GM23248 (cell line): ENCODE results near the gene INTS7. TPM values are rescaled to one million over a fixed set of nuclear protein-coding genes. Genes with fewer than 3 reads are reported as not detected.
A peak's percentile ranks its signal among the peaks of the same experiment; 100 is the strongest.

Experiments used
- DNase-seq: peaks from one replicate; pipeline ENCODE4 v3.0.0-alpha.2; 2015
- H2AFZ ChIP-seq: fragments of 200-600 bp; sonication (generic); 2 replicates; pipeline ENCODE4 v1.6.1; 2016; ENCODE audit warnings: antibody characterized with exemption
- H3F3A ChIP-seq: fragments of 200-600 bp; sonication (generic); 2 replicates; pipeline ENCODE4 v1.6.1; 2016; ENCODE audit warnings: mild to moderate bottlenecking, antibody characterized with exemption, mixed run types; ENCODE audit not compliant: insufficient read depth
- H3K27ac ChIP-seq: fragments of 200-600 bp; sonication (generic); 2 replicates; pipeline ENCODE4 v1.5.1; 2016; ENCODE audit warnings: mild to moderate bottlenecking
- H3K27me3 ChIP-seq: fragments of 200-600 bp; sonication (generic); replicated peaks from 2 replicates; pipeline ENCODE4 v1.6.1; 2016; ENCODE audit warnings: mild to moderate bottlenecking; ENCODE audit not compliant: insufficient read depth
- H3K36me3 ChIP-seq: fragments of 200-600 bp; sonication (generic); 2 replicates; pipeline ENCODE4 v1.6.1; 2016; ENCODE audit warnings: low read depth, mild to moderate bottlenecking
- H3K4me1 ChIP-seq: fragments of 200-600 bp; sonication (generic); 2 replicates; pipeline ENCODE4 v1.6.1; 2016; ENCODE audit warnings: mild to moderate bottlenecking; ENCODE audit not compliant: insufficient read depth
- H3K4me2 ChIP-seq: fragments of 200-600 bp; sonication (generic); one replicate; pipeline ENCODE4 v1.6.1; 2016; ENCODE audit warnings: mild to moderate bottlenecking; ENCODE audit not compliant: unreplicated experiment
- H3K4me3 ChIP-seq: fragments of 200-600 bp; sonication (generic); 2 replicates; pipeline ENCODE4 v1.5.1; 2016; ENCODE audit warnings: mild to moderate bottlenecking
- H3K79me2 ChIP-seq: fragments of 200-600 bp; sonication (generic); 2 replicates; pipeline ENCODE4 v1.6.1; 2016; ENCODE audit warnings: mild to moderate bottlenecking; ENCODE audit not compliant: insufficient read depth
- H3K9ac ChIP-seq: fragments of 200-600 bp; sonication (generic); 2 replicates; pipeline ENCODE4 v1.6.1; 2016; ENCODE audit warnings: mild to moderate bottlenecking
- H3K9me2 ChIP-seq: fragments of 200-600 bp; sonication (generic); 2 replicates; pipeline ENCODE4 v1.6.1; 2016; ENCODE audit warnings: mixed run types, mild to moderate bottlenecking, moderate library complexity; ENCODE audit not compliant: insufficient read depth
- H3K9me3 ChIP-seq: fragments of 200-600 bp; sonication (generic); one replicate; pipeline ENCODE4 v1.6.1; 2017; ENCODE audit warnings: low read depth
- H4K20me1 ChIP-seq: fragments of 200-600 bp; sonication (generic); 2 replicates; pipeline ENCODE4 v1.6.0; 2016; ENCODE audit not compliant: insufficient read depth
- EZH2 ChIP-seq: fragments of 200-600 bp; sonication (generic); IDR thresholded peaks from 2 replicates; pipeline ENCODE4 v1.6.1; 2018; ENCODE audit warnings: antibody characterized with exemption, mild to moderate bottlenecking; ENCODE audit not compliant: insufficient read depth, poor library complexity, severe bottlenecking
- EZH2phosphoT487 ChIP-seq: fragments of 200-600 bp; sonication (generic); IDR thresholded peaks from 2 replicates; pipeline ENCODE4 v1.6.1; 2018; ENCODE audit warnings: antibody characterized with exemption, moderate library complexity, mild to moderate bottlenecking, low read depth; ENCODE audit not compliant: insufficient read depth
- WGBS, 2 experiments: methylation state at CpG; one replicate each; pipeline ENCODE4 v1.1.6; 2015 to 2017; ENCODE audit warnings: low lambda C conversion rate in 2 of 2, low coverage in 1 of 2; ENCODE audit errors: missing lambda C conversion rate in 2 of 2; 5-methylcytosine and 5-hydroxymethylcytosine counted together
- in situ Hi-C: fragments of 300-500 bp; cut with MboI; formaldehyde crosslinking; loops from 2 replicates; pipeline ENCODE4 v1.15.0; 2020
- polyA plus RNA-seq: library from polyadenylated mRNA; unstranded; fragments of >200 nt; fragmentation: Nextera tagmentation; extraction: Ambion mirVana; gene quantifications from 2 replicates; pipeline ENCODE4 v1.2.1, GENCODE V29; 2016
- total RNA-seq: library from RNA; depleted of rRNA; stranded (reverse); fragments of >200 nt; shearing (Covaris generic); gene quantifications from 2 replicates; pipeline ENCODE4 v1.2.3, GENCODE V29; 2014

INTS7 gene
- total and polyA plus RNA-seq, 2 experiments from 2014 or later: 9.8 to 12.1 TPM

- H3K4me3 ChIP-seq: no peak overlapping the region
- no peak for DNase-seq
- H3K27me3 ChIP-seq: no peaks in the 10 kb centered on the region
- no peaks in the 10 kb centered on the region for H4K20me1 ChIP-seq
- TF ChIP-seq EZH2 (no peak), EZH2phosphoT487 (no peak)
- H3F3A ChIP-seq: peaks cover 12% of the 10 kb centered on the region; the same call in 1 of the 2 replicates
- H3K4me2 ChIP-seq: peak overlapping the region; percentile 26
- H3K9me2 ChIP-seq: no peaks in the 10 kb centered on the region
- no peak overlapping the region for H3K9ac ChIP-seq
- H2AFZ ChIP-seq: peak overlapping the region; percentile 65
- no peaks in the 10 kb centered on the region for H3K36me3 ChIP-seq
- H3K4me1 ChIP-seq: peaks cover 34% of the 10 kb centered on the region
- H3K27ac ChIP-seq: no peak overlapping the region
- in situ Hi-C loops: no loop called here
- WGBS, 2 experiments: 69% methylated on average over 5 of the region's 5 CpGs
- no peaks in the 10 kb centered on the region for H3K9me3 ChIP-seq
- peaks cover 75% of the 10 kb centered on the region for H3K79me2 ChIP-seq
Observed at GRCh38 chr1:212040629-212041412, 5.5 kb upstream of the INTS7 start.

GRCh38 chr1:212039622-212040021 is 4.3 kb upstream of the INTS7 start:
- Histone ChIP-seq H3K36me3 (no peaks in the 10 kb centered on the region), H3K4me1 (peaks cover 26% of the 10 kb centered on the region), H2AFZ (peak overlapping the region; percentile 92; the same call in 1 of the 2 replicates), H3K79me2 (peaks cover 75% of the 10 kb centered on the region), H3F3A (peaks cover 2% of the 10 kb centered on the region; the same call in 1 of the 2 replicates), H3K4me2 (no peak overlapping the region), H3K4me3 (no peak overlapping the region), H4K20me1 (no peaks in the 10 kb centered on the region), H3K9me3 (no peaks in the 10 kb centered on the region), H3K27me3 (no peaks in the 10 kb centered on the region), H3K9ac (no peak overlapping the region), H3K9me2 (no peaks in the 10 kb centered on the region), H3K27ac (no peak overlapping the region)
- TF ChIP-seq EZH2 (no peak), EZH2phosphoT487 (no peak)
- in situ Hi-C loops: no loop called here
- DNase-seq: no peak
- WGBS, 2 experiments: 94 to 98% methylated on average over 2 of the region's 2 CpGs

- Histone ChIP-seq H2AFZ (peak overlapping the region; percentile 92), H3K27me3 (no peaks in the 10 kb centered on the region), H3K4me3 (no peak overlapping the region), H3K9me2 (no peaks in the 10 kb centered on the region), H3K9me3 (no peaks in the 10 kb centered on the region), H3F3A (peaks cover 7% of the 10 kb centered on the region), H3K27ac (no peak overlapping the region), H3K4me2 (peak overlapping the region; percentile 23), H3K36me3 (no peaks in the 10 kb centered on the region), H4K20me1 (no peaks in the 10 kb centered on the region), H3K9ac (no peak overlapping the region), H3K79me2 (peaks cover 84% of the 10 kb centered on the region), H3K4me1 (peaks cover 32% of the 10 kb centered on the region)
- DNase-seq: peak; percentile 38
- WGBS, 2 experiments: 53 to 54% methylated on average over 3 of the region's 3 CpGs
- in situ Hi-C loops: no loop called here
- TF ChIP-seq EZH2 (no peak), EZH2phosphoT487 (no peak)
Observed at GRCh38 chr1:212037900-212038299, 2.5 kb upstream of the INTS7 start.

- Histone ChIP-seq H3K9me2 (no peaks in the 10 kb centered on the region), H3K9ac (peak overlapping the region; percentile 86), H3F3A (peaks cover 19% of the 10 kb centered on the region), H3K27ac (peak overlapping the region; percentile 58), H3K9me3 (no peaks in the 10 kb centered on the region), H3K4me3 (peak overlapping the region; percentile 96), H2AFZ (peak overlapping the region; percentile 92), H3K4me2 (peak overlapping the region; percentile 96), H3K4me1 (peaks cover 41% of the 10 kb centered on the region), H4K20me1 (no peaks in the 10 kb centered on the region), H3K36me3 (no peaks in the 10 kb centered on the region), H3K27me3 (no peaks in the 10 kb centered on the region), H3K79me2 (peaks cover 80% of the 10 kb centered on the region)
- in situ Hi-C loops: no loop called here
- TF ChIP-seq EZH2 (no peak), EZH2phosphoT487 (no peak)
- 2 to 3% methylated on average over 32 of the region's 32 CpGs for WGBS, 2 experiments
- DNase-seq: no peak
Observed at GRCh38 chr1:212035835-212036605, 663 bp upstream of the INTS7 start.
